K562 (cell line): ENCODE data around the gene MCL1. TPM values are rescaled to one million over a fixed set of nuclear protein-coding genes. Genes with fewer than 3 reads are reported as not detected.
A peak's percentile ranks its signal among the peaks of the same experiment; 100 is the strongest.

Experiments
- HMG20B ChIP-seq: fragments of 250-450 bp; sonication (Bioruptor Pico); IDR thresholded peaks from 2 replicates; pipeline ENCODE4 v1.5.0; 2021; ENCODE audit warnings: mild to moderate bottlenecking
- MAFG ChIP-seq: fragments of 450-650 bp; conservative IDR thresholded peaks from 2 replicates; pipeline ENCODE4 v1.6.1; 2016; ENCODE audit warnings: missing genetic modification characterization, missing compliant biosample characterization
- NBN ChIP-seq: fragments of 450-650 bp; IDR thresholded peaks from 2 replicates; pipeline ENCODE4 v1.6.1; 2016; ENCODE audit warnings: low read depth, mild to moderate bottlenecking
- SUPT5H ChIP-seq: fragments of 450-650 bp; IDR thresholded peaks from 2 replicates; pipeline ENCODE4 v1.6.1; 2016
- polyA plus RNA-seq, 8 experiments: library from polyadenylated mRNA; depleted of rRNA in 4 of 8; stranded (reverse) in 5 of 8; unstranded in 3 of 8; fragments of >200 nt; fragmentation: Nextera tagmentation in 2 of 8; fragmentation: Illumina TruSeq in 1 of 8; extraction: Ambion mirVana in 2 of 8; extraction: Trizol in 1 of 8; gene quantifications; 2 replicates each; pipeline versions ENCODE4 v1.2.1 to v1.2.3, GENCODE V29; 2011 to 2014; ENCODE audit warnings: inconsistent platforms in 1 of 8, missing spikeins in 1 of 8
- total RNA-seq, 7 experiments: library from RNA; depleted of rRNA in 6 of 7; stranded (reverse); fragments of >200 nt in 6 of 7; fragmentation: Illumina TruSeq in 2 of 7; extraction: Trizol in 2 of 7; gene quantifications; 2 replicates each; pipeline versions ENCODE4 v1.2.1 to v1.2.3, GENCODE V29; 2011 to 2021; ENCODE audit warnings: low replicate concordance in 1 of 7
- TF ChIP-seq, protein P1 (sequence below), 2 experiments: fragments of 450-650 bp; formaldehyde crosslinking in 1 of 2; IDR thresholded peaks; 2 replicates each; pipeline versions ENCODE4 v1.4.0 to v1.6.1; 2014 to 2020; ENCODE audit warnings: mild to moderate bottlenecking in 2 of 2, borderline replicate concordance in 1 of 2, low read depth in 1 of 2
- TF ChIP-seq, protein P2 (sequence below): fragments of 450-650 bp; IDR thresholded peaks from 2 replicates; pipeline ENCODE4 v1.6.1; 2016; ENCODE audit warnings: mild to moderate bottlenecking, moderate library complexity

The MCL1 gene
- total and polyA plus RNA-seq, 9 of the 15 experiments (the other 6 are each of a cell fraction or from before 2014, with no cell fraction given), result 27.1 to 224 (median 138) TPM

DNA sequence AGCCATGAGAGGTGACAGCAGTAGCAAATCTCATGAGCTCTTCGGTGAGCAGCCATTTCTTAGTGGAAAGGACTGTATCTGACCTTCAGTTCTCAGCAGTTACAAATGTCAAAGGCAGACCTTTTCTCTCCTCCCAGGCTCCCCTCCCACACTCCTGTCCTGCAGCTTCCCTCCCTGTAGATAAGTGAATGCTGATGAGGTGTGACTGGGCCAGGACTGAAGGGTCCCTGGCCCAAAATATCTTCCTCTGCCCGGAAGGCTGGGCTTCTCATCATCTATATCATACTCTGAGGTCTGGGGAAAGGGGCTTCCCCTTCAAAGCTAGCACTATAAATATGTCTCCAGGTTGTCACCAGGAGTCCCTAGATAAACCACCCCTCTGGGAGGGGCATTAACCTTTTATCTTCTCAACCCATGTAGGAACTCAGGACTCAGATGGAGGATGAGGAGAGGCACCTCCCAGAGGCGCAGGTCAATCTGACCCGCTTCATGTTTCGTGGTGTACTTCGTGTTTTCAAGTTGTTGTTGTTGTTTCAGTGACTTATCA lies 33.9 kb downstream of the MCL1 start (continued):
- peak; percentile 66 for TF ChIP-seq SUPT5H
- 0 out of 2 replicates have a peak, but pooled peaks have one; percentile 33 for TF ChIP-seq MAFG (tag)
- TF ChIP-seq NBN, result peak; percentile 95
- TF ChIP-seq HMG20B, result no peak
- TF ChIP-seq, protein P1, sequence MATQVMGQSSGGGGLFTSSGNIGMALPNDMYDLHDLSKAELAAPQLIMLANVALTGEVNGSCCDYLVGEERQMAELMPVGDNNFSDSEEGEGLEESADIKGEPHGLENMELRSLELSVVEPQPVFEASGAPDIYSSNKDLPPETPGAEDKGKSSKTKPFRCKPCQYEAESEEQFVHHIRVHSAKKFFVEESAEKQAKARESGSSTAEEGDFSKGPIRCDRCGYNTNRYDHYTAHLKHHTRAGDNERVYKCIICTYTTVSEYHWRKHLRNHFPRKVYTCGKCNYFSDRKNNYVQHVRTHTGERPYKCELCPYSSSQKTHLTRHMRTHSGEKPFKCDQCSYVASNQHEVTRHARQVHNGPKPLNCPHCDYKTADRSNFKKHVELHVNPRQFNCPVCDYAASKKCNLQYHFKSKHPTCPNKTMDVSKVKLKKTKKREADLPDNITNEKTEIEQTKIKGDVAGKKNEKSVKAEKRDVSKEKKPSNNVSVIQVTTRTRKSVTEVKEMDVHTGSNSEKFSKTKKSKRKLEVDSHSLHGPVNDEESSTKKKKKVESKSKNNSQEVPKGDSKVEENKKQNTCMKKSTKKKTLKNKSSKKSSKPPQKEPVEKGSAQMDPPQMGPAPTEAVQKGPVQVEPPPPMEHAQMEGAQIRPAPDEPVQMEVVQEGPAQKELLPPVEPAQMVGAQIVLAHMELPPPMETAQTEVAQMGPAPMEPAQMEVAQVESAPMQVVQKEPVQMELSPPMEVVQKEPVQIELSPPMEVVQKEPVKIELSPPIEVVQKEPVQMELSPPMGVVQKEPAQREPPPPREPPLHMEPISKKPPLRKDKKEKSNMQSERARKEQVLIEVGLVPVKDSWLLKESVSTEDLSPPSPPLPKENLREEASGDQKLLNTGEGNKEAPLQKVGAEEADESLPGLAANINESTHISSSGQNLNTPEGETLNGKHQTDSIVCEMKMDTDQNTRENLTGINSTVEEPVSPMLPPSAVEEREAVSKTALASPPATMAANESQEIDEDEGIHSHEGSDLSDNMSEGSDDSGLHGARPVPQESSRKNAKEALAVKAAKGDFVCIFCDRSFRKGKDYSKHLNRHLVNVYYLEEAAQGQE (IDR thresholded peaks at IDR 0.05; ENCODE audit: borderline replicate concordance), result peak; percentile 4; the same call in 1 of the 2 replicates
- TF ChIP-seq, protein P1 (CRISPR knock-in tag; IDR thresholded peaks at IDR 0.05; ENCODE audit: low read depth), result no peak
- TF ChIP-seq, protein P2, sequence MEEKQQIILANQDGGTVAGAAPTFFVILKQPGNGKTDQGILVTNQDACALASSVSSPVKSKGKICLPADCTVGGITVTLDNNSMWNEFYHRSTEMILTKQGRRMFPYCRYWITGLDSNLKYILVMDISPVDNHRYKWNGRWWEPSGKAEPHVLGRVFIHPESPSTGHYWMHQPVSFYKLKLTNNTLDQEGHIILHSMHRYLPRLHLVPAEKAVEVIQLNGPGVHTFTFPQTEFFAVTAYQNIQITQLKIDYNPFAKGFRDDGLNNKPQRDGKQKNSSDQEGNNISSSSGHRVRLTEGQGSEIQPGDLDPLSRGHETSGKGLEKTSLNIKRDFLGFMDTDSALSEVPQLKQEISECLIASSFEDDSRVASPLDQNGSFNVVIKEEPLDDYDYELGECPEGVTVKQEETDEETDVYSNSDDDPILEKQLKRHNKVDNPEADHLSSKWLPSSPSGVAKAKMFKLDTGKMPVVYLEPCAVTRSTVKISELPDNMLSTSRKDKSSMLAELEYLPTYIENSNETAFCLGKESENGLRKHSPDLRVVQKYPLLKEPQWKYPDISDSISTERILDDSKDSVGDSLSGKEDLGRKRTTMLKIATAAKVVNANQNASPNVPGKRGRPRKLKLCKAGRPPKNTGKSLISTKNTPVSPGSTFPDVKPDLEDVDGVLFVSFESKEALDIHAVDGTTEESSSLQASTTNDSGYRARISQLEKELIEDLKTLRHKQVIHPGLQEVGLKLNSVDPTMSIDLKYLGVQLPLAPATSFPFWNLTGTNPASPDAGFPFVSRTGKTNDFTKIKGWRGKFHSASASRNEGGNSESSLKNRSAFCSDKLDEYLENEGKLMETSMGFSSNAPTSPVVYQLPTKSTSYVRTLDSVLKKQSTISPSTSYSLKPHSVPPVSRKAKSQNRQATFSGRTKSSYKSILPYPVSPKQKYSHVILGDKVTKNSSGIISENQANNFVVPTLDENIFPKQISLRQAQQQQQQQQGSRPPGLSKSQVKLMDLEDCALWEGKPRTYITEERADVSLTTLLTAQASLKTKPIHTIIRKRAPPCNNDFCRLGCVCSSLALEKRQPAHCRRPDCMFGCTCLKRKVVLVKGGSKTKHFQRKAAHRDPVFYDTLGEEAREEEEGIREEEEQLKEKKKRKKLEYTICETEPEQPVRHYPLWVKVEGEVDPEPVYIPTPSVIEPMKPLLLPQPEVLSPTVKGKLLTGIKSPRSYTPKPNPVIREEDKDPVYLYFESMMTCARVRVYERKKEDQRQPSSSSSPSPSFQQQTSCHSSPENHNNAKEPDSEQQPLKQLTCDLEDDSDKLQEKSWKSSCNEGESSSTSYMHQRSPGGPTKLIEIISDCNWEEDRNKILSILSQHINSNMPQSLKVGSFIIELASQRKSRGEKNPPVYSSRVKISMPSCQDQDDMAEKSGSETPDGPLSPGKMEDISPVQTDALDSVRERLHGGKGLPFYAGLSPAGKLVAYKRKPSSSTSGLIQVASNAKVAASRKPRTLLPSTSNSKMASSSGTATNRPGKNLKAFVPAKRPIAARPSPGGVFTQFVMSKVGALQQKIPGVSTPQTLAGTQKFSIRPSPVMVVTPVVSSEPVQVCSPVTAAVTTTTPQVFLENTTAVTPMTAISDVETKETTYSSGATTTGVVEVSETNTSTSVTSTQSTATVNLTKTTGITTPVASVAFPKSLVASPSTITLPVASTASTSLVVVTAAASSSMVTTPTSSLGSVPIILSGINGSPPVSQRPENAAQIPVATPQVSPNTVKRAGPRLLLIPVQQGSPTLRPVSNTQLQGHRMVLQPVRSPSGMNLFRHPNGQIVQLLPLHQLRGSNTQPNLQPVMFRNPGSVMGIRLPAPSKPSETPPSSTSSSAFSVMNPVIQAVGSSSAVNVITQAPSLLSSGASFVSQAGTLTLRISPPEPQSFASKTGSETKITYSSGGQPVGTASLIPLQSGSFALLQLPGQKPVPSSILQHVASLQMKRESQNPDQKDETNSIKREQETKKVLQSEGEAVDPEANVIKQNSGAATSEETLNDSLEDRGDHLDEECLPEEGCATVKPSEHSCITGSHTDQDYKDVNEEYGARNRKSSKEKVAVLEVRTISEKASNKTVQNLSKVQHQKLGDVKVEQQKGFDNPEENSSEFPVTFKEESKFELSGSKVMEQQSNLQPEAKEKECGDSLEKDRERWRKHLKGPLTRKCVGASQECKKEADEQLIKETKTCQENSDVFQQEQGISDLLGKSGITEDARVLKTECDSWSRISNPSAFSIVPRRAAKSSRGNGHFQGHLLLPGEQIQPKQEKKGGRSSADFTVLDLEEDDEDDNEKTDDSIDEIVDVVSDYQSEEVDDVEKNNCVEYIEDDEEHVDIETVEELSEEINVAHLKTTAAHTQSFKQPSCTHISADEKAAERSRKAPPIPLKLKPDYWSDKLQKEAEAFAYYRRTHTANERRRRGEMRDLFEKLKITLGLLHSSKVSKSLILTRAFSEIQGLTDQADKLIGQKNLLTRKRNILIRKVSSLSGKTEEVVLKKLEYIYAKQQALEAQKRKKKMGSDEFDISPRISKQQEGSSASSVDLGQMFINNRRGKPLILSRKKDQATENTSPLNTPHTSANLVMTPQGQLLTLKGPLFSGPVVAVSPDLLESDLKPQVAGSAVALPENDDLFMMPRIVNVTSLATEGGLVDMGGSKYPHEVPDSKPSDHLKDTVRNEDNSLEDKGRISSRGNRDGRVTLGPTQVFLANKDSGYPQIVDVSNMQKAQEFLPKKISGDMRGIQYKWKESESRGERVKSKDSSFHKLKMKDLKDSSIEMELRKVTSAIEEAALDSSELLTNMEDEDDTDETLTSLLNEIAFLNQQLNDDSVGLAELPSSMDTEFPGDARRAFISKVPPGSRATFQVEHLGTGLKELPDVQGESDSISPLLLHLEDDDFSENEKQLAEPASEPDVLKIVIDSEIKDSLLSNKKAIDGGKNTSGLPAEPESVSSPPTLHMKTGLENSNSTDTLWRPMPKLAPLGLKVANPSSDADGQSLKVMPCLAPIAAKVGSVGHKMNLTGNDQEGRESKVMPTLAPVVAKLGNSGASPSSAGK, result no peak
